Islet precursor cell (in vitro differentiated cells): ENCODE data around the gene RTN1.

Experiments used
- DNase-seq: peaks from one replicate; pipeline ENCODE4 v3.0.0-alpha.2; 2018

The RTN1 gene

GRCh38 chr14:59785629-59786028, 84.9 kb downstream of the RTN1 start:
- no peak for DNase-seq

- DNase-seq: no peak
These were observed 87.8 kb downstream of the RTN1 start for GRCh38 chr14:59782760-59783159.

- no peak for DNase-seq
These were observed 93.5 kb downstream of the RTN1 start for GRCh38 chr14:59777006-59777579.

GRCh38 chr14:59776468-59776867, 94.1 kb downstream of the RTN1 start:
- no peak for DNase-seq

DNA sequence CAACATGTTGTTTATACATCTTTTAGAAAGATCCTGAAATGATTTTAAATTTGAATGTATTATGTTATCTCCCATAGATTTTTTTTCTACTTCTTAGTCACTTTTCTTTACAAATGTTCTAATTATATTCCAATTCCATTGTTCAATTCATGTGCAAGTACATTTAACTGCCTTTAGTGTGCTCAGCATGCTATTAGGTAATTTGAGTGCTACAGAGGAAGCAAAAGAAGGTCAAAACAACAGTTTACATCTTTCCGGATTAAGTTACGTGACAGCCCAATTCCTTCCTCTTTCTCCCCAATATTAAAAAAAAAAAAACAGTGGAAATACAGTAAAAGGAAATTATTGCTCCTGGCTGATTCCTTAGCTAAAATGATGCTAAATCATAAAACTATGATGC, 98.3 kb downstream of the RTN1 start:
- no peak for DNase-seq

- DNase-seq: no peak
These were observed 99.0 kb downstream of the RTN1 start for GRCh38 chr14:59771577-59771976.

- no peak for DNase-seq
These were observed 101.0 kb downstream of the RTN1 start for GRCh38 chr14:59769586-59769985.

- DNase-seq: no peak
These were observed 101.7 kb downstream of the RTN1 start for GRCh38 chr14:59768855-59769375.

DNA sequence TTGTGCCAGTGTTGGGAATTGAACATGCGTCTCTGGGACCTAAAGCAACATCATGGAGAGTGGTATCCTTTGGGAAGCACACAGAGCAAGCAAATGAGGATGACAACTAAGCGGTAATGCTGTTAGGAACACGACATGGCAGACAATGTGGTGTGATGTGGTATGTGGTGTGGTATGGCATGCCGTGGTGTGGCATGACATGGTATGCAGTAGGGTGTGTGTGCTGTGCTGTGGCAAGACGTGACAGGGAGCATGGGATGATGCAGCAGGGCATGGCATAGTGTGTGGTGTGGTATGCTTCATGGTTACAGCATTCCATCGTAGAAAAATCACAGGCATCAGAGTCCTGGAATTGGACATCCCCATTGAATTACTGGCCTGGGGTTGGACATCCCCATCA, 108.7 kb downstream of the RTN1 start:
- no peak for DNase-seq

- DNase-seq: no peak
These were observed 115.0 kb downstream of the RTN1 start for GRCh38 chr14:59755409-59756135.

DNA sequence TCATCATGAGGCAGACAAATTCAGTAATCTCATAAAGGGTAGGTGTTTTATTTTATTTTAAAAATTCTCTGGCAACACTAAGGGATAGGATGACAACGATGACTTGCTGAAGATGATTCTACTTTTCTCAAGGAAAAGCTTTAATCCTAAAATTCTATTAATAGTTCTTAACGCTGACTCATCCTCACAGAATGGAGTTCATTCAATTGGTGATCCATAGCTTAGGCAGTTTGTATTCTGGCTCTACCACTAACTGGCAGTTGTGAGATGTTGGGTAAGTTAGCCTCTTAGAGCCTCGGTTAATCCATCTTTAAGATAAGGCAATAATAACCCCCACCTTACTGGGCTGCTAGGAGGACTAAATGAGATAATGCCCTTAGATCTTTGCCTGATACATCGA, 116.3 kb downstream of the RTN1 start:
- DNase-seq: no peak

GRCh38 chr14:59753512-59753911, 117.1 kb downstream of the RTN1 start:
- no peak for DNase-seq

GRCh38 chr14:59751578-59751977, 119.0 kb downstream of the RTN1 start:
- DNase-seq: no peak

DNA sequence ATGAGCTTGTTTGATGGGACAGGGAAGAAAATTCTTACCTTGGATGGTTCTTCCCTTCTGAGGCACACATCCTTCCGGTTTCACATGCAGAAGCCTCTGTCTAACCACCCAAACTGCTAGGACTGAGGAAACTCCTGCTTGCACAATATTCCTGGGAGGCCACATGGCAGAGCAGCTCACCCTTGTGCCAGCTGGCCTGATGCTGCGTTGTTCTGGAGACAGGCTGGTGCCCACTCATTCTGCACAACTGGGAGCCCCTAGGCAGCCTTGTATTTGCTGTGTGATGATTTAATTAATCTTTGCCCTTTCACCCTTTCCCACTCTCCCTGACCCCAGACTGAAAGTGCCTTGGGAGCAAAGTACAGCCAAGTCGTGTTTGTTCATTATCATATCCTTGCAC, 130.8 kb downstream of the RTN1 start:
- no peak for DNase-seq

DNA sequence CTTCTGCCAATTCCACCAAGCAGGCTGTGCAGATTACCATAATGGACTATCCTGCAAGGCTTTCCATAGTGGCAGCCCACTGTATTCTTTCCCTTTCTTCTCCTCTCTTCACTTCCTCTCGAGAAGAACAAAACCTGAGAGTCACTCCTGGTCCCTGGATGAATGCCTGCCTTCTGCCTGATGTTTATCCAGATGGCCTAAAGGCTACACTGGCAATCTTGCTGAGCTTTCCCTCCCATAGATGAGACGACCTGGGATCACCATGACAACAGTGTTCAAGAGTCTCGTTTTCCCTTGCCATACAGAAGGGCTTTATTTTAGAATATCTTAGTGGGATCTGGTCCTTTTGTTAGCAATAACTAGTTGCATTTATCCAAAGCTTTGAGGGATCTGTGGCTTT, 142.3 kb downstream of the RTN1 start:
- no peak for DNase-seq

DNA sequence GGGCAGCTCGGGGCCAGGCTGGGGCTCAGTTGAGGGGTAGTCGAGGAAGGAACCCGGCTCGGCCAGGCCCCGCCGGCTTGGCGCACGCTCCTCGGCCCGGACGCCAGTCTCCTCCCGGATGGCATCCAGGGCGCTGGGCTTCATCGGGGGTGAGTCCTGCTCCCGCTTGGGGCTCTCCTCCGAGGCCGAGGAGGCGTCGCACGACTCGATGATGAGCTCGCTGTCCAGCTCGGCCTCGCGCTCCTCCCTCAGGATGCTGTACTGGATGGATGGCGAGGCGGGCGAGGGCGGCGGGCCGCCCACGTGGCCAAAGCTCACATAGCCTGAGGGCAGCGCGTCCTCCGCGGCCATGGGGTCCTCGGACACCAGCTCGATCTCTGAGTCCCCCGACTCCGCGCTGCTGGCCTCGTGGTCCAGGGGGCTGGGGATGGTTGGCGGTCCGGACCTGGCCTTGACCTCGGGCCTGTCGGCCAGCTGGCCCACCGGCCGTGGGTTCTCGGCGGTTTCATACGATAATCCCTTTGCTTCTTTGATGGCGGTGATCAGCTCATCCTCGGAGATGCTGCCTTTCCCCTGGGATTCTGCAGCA, 143.4 kb downstream of the RTN1 start:
- DNase-seq: no peak

- DNase-seq: no peak
These were observed 159.5 kb downstream of the RTN1 start for GRCh38 chr14:59711080-59711479.

DNA sequence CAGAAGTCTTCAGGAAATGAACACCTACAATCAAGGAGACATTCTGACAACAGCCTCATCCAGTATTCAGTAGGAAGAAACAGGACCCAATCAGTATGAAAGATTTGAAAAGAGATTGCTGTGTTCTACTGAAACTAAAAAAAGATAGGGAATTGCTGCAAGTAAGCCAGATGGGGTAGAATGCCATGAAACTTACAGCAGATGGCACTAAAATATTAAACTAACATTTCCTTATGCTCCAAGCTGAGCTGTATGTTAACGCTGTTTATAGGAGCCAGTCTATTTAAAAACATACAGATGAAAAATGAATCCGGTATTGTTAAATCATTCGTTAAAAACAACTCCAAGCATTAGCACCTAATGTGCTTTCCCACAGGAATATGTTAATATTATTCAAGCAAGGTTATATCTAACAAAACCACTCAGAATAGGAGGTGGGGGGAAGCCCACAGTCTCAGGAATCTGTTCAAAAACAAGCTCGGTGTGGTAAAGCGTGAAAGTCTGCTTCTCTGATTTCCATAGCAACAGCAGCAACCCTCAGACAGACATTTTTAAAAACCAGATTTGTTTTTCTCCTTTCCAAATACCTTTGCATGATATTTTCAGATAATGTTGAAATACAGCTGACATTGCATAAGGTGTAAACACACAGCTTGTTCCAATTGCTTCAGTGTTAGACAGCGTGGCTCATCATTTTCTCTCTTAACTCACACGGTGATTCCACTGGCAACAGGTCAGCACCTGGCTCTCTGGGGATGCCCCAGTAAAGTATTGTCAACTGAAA, 162.6 kb downstream of the RTN1 start:
- DNase-seq: no peak

GRCh38 chr14:59705866-59706265, 164.7 kb downstream of the RTN1 start:
- no peak for DNase-seq

GRCh38 chr14:59705245-59705644, 165.3 kb downstream of the RTN1 start:
- no peak for DNase-seq

GRCh38 chr14:59704054-59704645, 166.4 kb downstream of the RTN1 start:
- DNase-seq: no peak

GRCh38 chr14:59699442-59699841, 171.1 kb downstream of the RTN1 start:
- DNase-seq: no peak

DNA sequence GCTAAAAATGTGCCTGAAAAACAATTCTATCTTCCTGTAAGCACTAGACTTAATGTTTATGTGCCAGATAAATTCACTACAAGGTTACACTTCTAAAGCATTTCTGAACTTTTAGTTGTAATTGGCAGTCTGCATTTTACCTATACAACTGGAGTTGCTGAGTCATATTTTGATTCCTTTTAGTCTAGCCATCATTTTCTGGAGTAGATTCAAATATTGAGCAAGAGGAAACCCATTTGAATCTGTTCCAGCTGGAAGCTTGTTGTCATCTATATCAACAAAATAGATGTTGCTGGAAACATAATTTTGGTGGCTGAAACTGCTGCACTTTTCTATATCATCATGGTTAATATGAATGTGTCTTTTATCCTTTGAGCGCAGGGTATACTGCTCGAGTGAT, 171.8 kb downstream of the RTN1 start:
- no peak for DNase-seq
